ENCODE measurements around the gene KLF14.

GRCh38 chr7:130723784-130724183, 10.2 kb downstream of the KLF14 start:
- TF ChIP-seq EP300 (IDR thresholded peaks at IDR 0.05; ENCODE audit: borderline replicate concordance in 1 of 2, low read depth in 1 of 2, low read length in 1 of 2) (no peak), POLR2AphosphoS5 (IDR thresholded peaks at IDR 0.05; ENCODE audit: low read depth, low read length) (no peak), GABPA (IDR thresholded peaks at IDR 0.05; ENCODE audit: low read depth) (no peak), SIN3A (IDR thresholded peaks at IDR 0.05; ENCODE audit: borderline replicate concordance, low read depth, low read length) (no peak), REST (IDR thresholded peaks at IDR 0.05; ENCODE audit: low read depth, low read length) (no peak), TAF1 (IDR thresholded peaks at IDR 0.05; ENCODE audit: borderline replicate concordance, low read depth, low read length) (no peak), MXI1 (IDR thresholded peaks at IDR 0.05; ENCODE audit: low read depth, low read length) (no peak)
- TF ChIP-seq, protein P1, sequence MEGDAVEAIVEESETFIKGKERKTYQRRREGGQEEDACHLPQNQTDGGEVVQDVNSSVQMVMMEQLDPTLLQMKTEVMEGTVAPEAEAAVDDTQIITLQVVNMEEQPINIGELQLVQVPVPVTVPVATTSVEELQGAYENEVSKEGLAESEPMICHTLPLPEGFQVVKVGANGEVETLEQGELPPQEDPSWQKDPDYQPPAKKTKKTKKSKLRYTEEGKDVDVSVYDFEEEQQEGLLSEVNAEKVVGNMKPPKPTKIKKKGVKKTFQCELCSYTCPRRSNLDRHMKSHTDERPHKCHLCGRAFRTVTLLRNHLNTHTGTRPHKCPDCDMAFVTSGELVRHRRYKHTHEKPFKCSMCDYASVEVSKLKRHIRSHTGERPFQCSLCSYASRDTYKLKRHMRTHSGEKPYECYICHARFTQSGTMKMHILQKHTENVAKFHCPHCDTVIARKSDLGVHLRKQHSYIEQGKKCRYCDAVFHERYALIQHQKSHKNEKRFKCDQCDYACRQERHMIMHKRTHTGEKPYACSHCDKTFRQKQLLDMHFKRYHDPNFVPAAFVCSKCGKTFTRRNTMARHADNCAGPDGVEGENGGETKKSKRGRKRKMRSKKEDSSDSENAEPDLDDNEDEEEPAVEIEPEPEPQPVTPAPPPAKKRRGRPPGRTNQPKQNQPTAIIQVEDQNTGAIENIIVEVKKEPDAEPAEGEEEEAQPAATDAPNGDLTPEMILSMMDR (IDR thresholded peaks at IDR 0.05), result no peak
- TF ChIP-seq, protein P2, sequence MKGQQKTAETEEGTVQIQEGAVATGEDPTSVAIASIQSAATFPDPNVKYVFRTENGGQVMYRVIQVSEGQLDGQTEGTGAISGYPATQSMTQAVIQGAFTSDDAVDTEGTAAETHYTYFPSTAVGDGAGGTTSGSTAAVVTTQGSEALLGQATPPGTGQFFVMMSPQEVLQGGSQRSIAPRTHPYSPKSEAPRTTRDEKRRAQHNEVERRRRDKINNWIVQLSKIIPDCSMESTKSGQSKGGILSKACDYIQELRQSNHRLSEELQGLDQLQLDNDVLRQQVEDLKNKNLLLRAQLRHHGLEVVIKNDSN (IDR thresholded peaks at IDR 0.05; ENCODE audit: borderline replicate concordance, low read depth), result no peak

Measured in SK-N-SH (cell line).